Muscle layer of colon (tissue), 2 donors: ENCODE results near the gene PTPRT.

Experiments used
- H3K27ac ChIP-seq: one replicate; pipeline ENCODE4 v1.7.0; 2013; ENCODE audit warnings: low read depth, mild to moderate bottlenecking, low read length, moderate library complexity
- H3K27me3 ChIP-seq, 2 donors: one replicate each; pipeline ENCODE4 v1.7.0; 2013; ENCODE audit warnings: low read length in 2 of 2, mild to moderate bottlenecking in 2 of 2; ENCODE audit not compliant: insufficient read depth in 2 of 2, control insufficient read depth in 1 of 2
- H3K36me3 ChIP-seq: one replicate; pipeline ENCODE4 v1.7.0; 2013; ENCODE audit warnings: mild to moderate bottlenecking, low read length; ENCODE audit not compliant: insufficient read depth
- H3K4me1 ChIP-seq: one replicate; pipeline ENCODE4 v1.7.0; 2013; ENCODE audit warnings: mild to moderate bottlenecking, low read length; ENCODE audit not compliant: insufficient read depth
- H3K4me3 ChIP-seq, 2 donors: one replicate each; pipeline ENCODE4 v1.7.0; 2013; ENCODE audit warnings: low read length in 2 of 2, low read depth in 1 of 2, mild to moderate bottlenecking in 1 of 2, moderate library complexity in 1 of 2
- H3K9ac ChIP-seq: one replicate; pipeline ENCODE4 v1.7.0; 2013; ENCODE audit warnings: low read length
- H3K9me3 ChIP-seq: one replicate; pipeline ENCODE4 v1.7.0; 2013; ENCODE audit warnings: mild to moderate bottlenecking, low read length
- donor health status: abdominal sarcoma.
- donor health status: Adenocarcinoma of cecum.

PTPRT gene

GRCh38 chr20:42380287-42380686, 809.4 kb downstream of the PTPRT start:
- Histone ChIP-seq H3K27me3 (no peaks in the 10 kb centered on the region), H3K4me3 (no peak overlapping the region), H3K27ac (no peak overlapping the region), H3K36me3 (no peaks in the 10 kb centered on the region), H3K9ac (no peak overlapping the region), H3K4me1 (no peaks in the 10 kb centered on the region), H3K9me3 (no peaks in the 10 kb centered on the region)

GRCh38 chr20:42379385-42379784, 810.3 kb downstream of the PTPRT start:
- Histone ChIP-seq H3K4me1 (no peaks in the 10 kb centered on the region), H3K9ac (no peak overlapping the region), H3K4me3 (no peak overlapping the region), H3K9me3 (no peaks in the 10 kb centered on the region), H3K27ac (no peak overlapping the region), H3K27me3 (no peaks in the 10 kb centered on the region), H3K36me3 (no peaks in the 10 kb centered on the region)

- no peak overlapping the region for H3K9ac ChIP-seq
- H3K36me3 ChIP-seq: no peaks in the 10 kb centered on the region
- no peak overlapping the region for H3K4me3 ChIP-seq
- no peak overlapping the region for H3K27ac ChIP-seq
- H3K4me1 ChIP-seq: no peaks in the 10 kb centered on the region
- H3K9me3 ChIP-seq: no peaks in the 10 kb centered on the region
- H3K27me3 ChIP-seq: no peaks in the 10 kb centered on the region
Measured at GRCh38 chr20:42378826-42379225, 810.9 kb downstream of the PTPRT start.

GRCh38 chr20:42376131-42376530, 813.6 kb downstream of the PTPRT start:
- Histone ChIP-seq H3K9me3 (no peaks in the 10 kb centered on the region), H3K36me3 (no peaks in the 10 kb centered on the region), H3K4me1 (no peaks in the 10 kb centered on the region), H3K9ac (no peak overlapping the region), H3K27ac (no peak overlapping the region), H3K27me3 (no peaks in the 10 kb centered on the region), H3K4me3 (no peak overlapping the region)

- Histone ChIP-seq H3K9me3 (no peaks in the 10 kb centered on the region), H3K36me3 (no peaks in the 10 kb centered on the region), H3K27me3 (no peaks in the 10 kb centered on the region), H3K9ac (no peak overlapping the region), H3K4me3 (no peak overlapping the region), H3K4me1 (no peaks in the 10 kb centered on the region), H3K27ac (no peak overlapping the region)
Measured at GRCh38 chr20:42373049-42373448, 816.7 kb downstream of the PTPRT start.

GRCh38 chr20:42370075-42370474, 819.6 kb downstream of the PTPRT start:
- H3K4me3 ChIP-seq: no peak overlapping the region
- no peaks in the 10 kb centered on the region for H3K27me3 ChIP-seq
- no peaks in the 10 kb centered on the region for H3K4me1 ChIP-seq
- no peak overlapping the region for H3K27ac ChIP-seq
- no peaks in the 10 kb centered on the region for H3K9me3 ChIP-seq
- no peaks in the 10 kb centered on the region for H3K36me3 ChIP-seq
- no peak overlapping the region for H3K9ac ChIP-seq

GRCh38 chr20:42368910-42369309, 820.8 kb downstream of the PTPRT start:
- Histone ChIP-seq H3K9me3 (no peaks in the 10 kb centered on the region), H3K27ac (no peak overlapping the region), H3K4me1 (no peaks in the 10 kb centered on the region), H3K27me3 (no peaks in the 10 kb centered on the region), H3K36me3 (no peaks in the 10 kb centered on the region), H3K9ac (no peak overlapping the region), H3K4me3 (no peak overlapping the region)

GRCh38 chr20:42366626-42367025, 823.1 kb downstream of the PTPRT start:
- Histone ChIP-seq H3K4me1 (no peaks in the 10 kb centered on the region), H3K9ac (no peak overlapping the region), H3K27me3 (no peaks in the 10 kb centered on the region), H3K36me3 (no peaks in the 10 kb centered on the region), H3K4me3 (no peak overlapping the region), H3K27ac (no peak overlapping the region), H3K9me3 (no peaks in the 10 kb centered on the region)

GRCh38 chr20:42364446-42364845, 825.3 kb downstream of the PTPRT start:
- Histone ChIP-seq H3K9ac (no peak overlapping the region), H3K27ac (no peak overlapping the region), H3K4me3 (no peak overlapping the region), H3K9me3 (no peaks in the 10 kb centered on the region), H3K27me3 (no peaks in the 10 kb centered on the region), H3K36me3 (no peaks in the 10 kb centered on the region), H3K4me1 (no peaks in the 10 kb centered on the region)

- Histone ChIP-seq H3K4me3 (no peak overlapping the region), H3K9me3 (no peaks in the 10 kb centered on the region), H3K27ac (no peak overlapping the region), H3K9ac (no peak overlapping the region), H3K27me3 (no peaks in the 10 kb centered on the region), H3K4me1 (no peaks in the 10 kb centered on the region), H3K36me3 (no peaks in the 10 kb centered on the region)
Measured at GRCh38 chr20:42361402-42361970, 828.2 kb downstream of the PTPRT start.

- Histone ChIP-seq H3K27me3 (no peaks in the 10 kb centered on the region), H3K36me3 (no peaks in the 10 kb centered on the region), H3K27ac (no peak overlapping the region), H3K4me3 (no peak overlapping the region), H3K9me3 (no peaks in the 10 kb centered on the region), H3K4me1 (no peaks in the 10 kb centered on the region), H3K9ac (no peak overlapping the region)
Measured at GRCh38 chr20:42360621-42361020, 829.1 kb downstream of the PTPRT start.

- H3K36me3 ChIP-seq: no peaks in the 10 kb centered on the region
- no peak overlapping the region for H3K27ac ChIP-seq
- H3K9ac ChIP-seq: no peak overlapping the region
- H3K4me1 ChIP-seq: no peaks in the 10 kb centered on the region
- no peaks in the 10 kb centered on the region for H3K27me3 ChIP-seq
- H3K4me3 ChIP-seq: no peak overlapping the region
- no peaks in the 10 kb centered on the region for H3K9me3 ChIP-seq
Measured at GRCh38 chr20:42359617-42360016, 830.1 kb downstream of the PTPRT start.
